GM19395 (cell line): ENCODE results near the gene DOK6.
A peak's percentile ranks its signal among the peaks of the same experiment; 100 is the strongest.
"Not testable (repeated sequence)": the region's sequence is repeated elsewhere in the genome, so short reads cannot be mapped to it uniquely, and the experiment has no call there.

Experiments used
- ATAC-seq: cut with Tn5 transposase; IDR thresholded peaks from one replicate; pipeline ENCODE4 v1.9.1; 2021; ENCODE audit warnings: mild to moderate bottlenecking, moderate library complexity; ENCODE audit not compliant: unreplicated experiment

The DOK6 gene

DNA sequence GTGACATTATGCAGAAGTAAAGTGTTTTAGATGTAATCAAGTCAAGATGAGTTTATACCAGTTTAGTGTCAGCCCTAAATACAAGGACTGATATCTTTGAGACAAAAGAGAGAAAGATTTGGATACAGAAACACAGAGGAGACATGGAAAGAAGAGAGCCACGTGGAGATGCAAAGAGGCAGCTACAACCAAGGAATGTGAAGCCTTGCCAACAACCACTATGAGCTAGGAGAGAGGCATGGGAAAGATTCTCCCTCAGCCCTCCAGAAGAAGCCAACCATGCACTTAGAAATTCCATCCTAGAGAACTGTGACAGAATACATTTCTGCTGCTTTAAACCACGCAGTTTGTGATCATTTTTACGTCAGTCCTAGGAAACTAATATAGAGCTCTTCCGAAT lies 217.2 kb downstream of the DOK6 start:
- no peak for ATAC-seq

GRCh38 chr18:69622184-69622583 lies 221.5 kb downstream of the DOK6 start:
- no peak for ATAC-seq

DNA sequence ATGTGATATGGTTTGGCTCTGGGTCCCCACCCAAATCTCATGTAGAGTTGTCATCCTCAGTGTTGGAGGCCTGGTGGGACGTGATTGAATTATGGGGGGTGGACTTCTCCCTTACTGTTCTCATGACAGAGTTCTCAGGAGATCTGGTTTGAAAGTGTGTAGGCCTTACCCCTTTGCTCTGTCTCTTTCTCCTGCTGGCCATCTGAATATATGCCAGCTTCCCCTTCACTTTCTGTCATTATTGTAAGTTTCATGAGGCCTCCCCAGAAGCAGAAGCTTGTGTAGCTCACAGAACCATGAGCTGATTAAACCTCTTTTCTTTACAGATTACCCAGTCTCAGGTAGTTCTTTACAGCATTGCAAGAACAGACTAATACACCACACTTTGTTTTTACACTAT lies 222.3 kb downstream of the DOK6 start:
- ATAC-seq = no peak

DNA sequence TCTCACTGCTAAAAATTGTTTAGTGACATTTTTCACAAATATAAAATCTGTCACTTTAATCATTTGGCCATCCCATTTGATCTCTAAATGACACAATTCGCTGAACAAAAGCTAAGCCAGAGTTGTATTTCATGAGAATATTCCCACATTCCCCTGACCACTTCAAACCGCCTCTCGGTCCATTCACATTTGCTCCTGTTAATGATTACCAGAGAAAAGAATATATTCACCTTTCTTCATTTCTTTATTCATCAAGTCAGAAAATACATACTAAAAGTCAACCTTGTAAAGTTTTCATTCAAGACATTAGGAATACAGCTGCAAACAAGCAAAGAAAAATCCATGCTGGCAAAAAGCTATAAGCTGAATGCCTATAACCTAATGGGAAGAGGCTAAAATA lies 225.5 kb downstream of the DOK6 start:
- ATAC-seq = no peak

DNA sequence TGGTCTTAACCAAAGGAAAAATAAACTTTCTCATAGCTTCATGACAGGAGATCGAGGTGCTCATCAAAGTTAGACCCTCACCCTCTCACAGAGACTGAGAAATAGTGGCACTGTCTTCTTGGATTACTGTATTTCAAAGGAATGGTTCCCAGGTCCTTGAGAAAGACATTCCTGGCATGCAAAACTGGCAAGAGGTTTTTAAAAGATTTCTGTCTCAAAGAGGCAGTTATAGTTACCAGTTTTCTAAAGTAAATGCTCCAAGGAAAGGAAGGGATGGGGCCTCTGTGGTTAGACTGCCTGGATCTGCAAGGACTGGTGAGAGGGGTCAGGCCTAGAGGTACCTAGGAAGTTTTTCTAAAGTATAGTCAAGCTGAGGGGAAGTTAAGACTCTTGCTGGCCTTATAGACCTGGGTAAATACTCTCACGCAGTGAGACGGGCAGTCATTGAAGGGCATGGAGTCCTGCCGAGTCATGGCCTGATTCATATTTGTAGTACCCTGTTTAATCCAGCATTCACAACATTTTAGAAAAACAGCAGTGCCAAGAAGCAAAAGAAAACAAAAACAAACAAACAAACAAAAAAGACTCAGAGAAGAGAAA lies 226.1 kb downstream of the DOK6 start:
- ATAC-seq = no peak

- no peak for ATAC-seq
Observed at GRCh38 chr18:69628774-69629359, 228.2 kb downstream of the DOK6 start.

GRCh38 chr18:69631281-69631680 lies 230.6 kb downstream of the DOK6 start:
- ATAC-seq = no peak

GRCh38 chr18:69635482-69635881 lies 234.8 kb downstream of the DOK6 start:
- no peak for ATAC-seq

GRCh38 chr18:69636529-69637301 lies 236.0 kb downstream of the DOK6 start:
- ATAC-seq = peak; percentile 56

- no peak for ATAC-seq
Observed at GRCh38 chr18:69638056-69638455, 237.4 kb downstream of the DOK6 start.

GRCh38 chr18:69647702-69648101 lies 247.0 kb downstream of the DOK6 start:
- ATAC-seq = no peak

- no peak for ATAC-seq
Observed at GRCh38 chr18:69648486-69648885, 247.8 kb downstream of the DOK6 start.

DNA sequence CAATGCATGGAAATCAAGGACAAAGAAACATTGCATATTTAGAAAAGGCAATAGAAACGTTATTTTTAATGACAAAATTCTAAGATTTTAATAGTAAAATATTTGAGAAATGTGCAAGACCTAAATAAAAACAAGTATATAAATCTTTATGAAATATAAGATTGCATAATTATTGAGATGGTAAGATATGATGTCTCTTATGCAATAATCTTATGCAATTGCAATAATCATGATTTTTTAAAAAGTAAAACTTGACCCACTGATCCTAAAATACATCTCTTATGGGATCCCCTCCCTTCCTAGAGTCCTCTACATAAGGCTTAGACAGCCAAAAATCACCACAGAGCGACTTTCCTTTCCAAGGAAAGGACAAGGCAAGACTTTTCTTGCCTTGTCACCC lies 249.0 kb downstream of the DOK6 start:
- no peak for ATAC-seq

DNA sequence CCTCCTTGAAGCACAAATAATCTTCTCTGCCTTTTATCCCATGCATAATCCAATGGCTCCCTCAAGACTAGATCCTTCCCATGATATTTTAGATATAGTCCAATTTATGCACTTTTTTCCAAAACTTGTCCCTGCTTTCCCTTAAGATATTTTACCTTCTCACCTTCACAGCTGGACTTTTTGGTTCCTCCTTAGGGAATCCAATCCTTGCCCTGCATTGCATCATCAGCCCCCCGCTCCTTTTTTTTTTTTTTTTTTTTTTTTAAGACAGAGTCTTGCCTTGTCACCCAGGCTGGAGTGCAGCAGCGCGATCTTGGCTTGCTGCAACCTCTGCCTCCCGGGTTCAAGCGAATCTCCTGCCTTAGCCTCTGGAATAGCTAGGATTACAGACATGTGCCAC lies 250.6 kb downstream of the DOK6 start:
- ATAC-seq = no peak

GRCh38 chr18:69655816-69656215 lies 255.1 kb downstream of the DOK6 start:
- ATAC-seq = no peak

- no peak for ATAC-seq
Observed at GRCh38 chr18:69658103-69658502, 257.4 kb downstream of the DOK6 start.

- ATAC-seq = no peak
Observed at GRCh38 chr18:69658685-69659084, 258.0 kb downstream of the DOK6 start.

DNA sequence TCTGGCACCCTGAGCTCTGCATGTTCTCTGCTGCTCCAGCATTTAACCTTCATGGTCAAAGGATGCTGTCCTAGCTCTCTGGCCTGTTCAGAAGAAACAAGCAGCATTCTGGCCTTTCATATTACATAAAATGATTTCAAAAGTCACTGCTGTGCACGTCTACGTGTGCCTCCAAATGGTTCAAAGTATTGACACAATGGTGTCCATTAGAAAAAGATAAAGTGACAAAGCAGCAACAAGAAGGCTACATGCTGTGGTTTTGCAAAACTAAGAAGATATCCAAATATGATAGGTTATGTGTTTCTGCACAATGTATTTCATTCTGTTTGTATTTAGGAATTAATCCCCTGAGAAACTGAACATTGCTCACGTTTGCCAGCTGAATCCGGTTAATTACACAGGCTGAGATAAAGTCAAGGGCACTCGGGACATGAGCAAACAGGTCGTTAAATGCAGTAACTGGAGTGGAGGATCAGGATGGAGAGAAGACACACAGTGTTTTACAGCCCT lies 258.5 kb downstream of the DOK6 start:
- ATAC-seq = no peak

- not testable (repeated sequence) for ATAC-seq
Observed at GRCh38 chr18:69662090-69662489, 261.4 kb downstream of the DOK6 start.

DNA sequence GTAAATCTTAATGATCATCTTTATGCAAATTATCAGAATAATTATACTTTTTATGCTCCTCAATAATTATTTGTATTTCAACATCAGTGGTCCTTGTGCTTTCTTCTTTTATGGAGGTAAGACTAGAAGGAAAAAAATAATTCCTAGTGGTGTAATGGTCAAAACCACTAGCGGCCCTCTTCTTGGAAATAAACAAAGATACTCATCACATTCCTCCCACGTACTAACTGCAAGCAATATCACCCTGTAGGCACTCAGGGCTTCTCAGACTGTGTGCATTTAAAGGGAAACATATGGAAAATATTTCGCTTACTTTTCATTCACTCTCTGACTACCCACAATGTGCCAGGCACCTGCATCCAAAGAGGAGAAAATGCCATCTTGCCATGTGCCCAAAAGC lies 263.7 kb downstream of the DOK6 start:
- no peak for ATAC-seq

- no peak for ATAC-seq
Observed at GRCh38 chr18:69674292-69674877, 273.7 kb downstream of the DOK6 start.

DNA sequence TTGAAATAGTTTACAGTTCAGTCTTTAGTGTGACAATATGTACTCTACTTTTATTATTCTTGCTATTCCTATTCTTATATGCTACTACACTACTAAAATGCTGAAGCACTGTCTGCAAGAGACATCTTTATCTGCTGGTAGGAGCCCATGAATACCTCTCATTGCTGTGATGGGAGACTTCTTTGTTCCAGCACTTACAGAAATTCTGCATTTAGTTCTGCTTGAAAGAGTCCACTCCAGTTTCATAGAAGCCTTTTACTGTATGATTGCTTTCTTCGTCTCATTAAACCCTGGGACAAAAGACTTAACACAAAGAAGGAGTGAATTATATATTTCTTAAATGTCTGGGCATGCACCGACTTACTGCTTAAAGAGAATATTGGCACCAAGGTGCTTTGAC lies 274.3 kb downstream of the DOK6 start:
- no peak for ATAC-seq
